CD8-positive, alpha-beta memory T cell (primary cell): ENCODE data around the gene CXCL16. TPM values are rescaled to one million over a fixed set of nuclear protein-coding genes. Genes with fewer than 3 reads are reported as not detected.

ENCODE experiments used
- CTCF ChIA-PET: fragments of 350-600 bp; sonication (Branson Sonifier 250); formaldehyde crosslinking; loops from one replicate; lab custom pipeline; 2021; ENCODE audit warnings: antibody characterized with exemption; lab: Charles Lee
- POLR2A ChIA-PET: fragments of 350-600 bp; sonication (Branson Sonifier 250); formaldehyde crosslinking; loops from one replicate; lab custom pipeline; 2021; ENCODE audit warnings: antibody characterized with exemption; lab: Charles Lee
- DNase-seq, 5 donors: peaks; one replicate each; pipeline versions ENCODE4 v3.0.0 to v3.0.0-alpha.2; 2020 to 2022; ENCODE audit warnings: mixed read lengths in 1 of 5
- H3K27ac ChIP-seq: one replicate; pipeline ENCODE4 v1.7.0; 2013; ENCODE audit warnings: low read depth, mild to moderate bottlenecking, low read length, moderate library complexity
- H3K27me3 ChIP-seq: 2 replicates; pipeline ENCODE4 v1.7.0; 2013; ENCODE audit warnings: low read length, mild to moderate bottlenecking; ENCODE audit not compliant: insufficient read depth, poor library complexity, severe bottlenecking
- H3K36me3 ChIP-seq: 2 replicates; pipeline ENCODE4 v1.7.0; 2013; ENCODE audit warnings: mild to moderate bottlenecking, low read length, moderate library complexity; ENCODE audit not compliant: insufficient read depth
- H3K4me1 ChIP-seq: 2 replicates; pipeline ENCODE4 v1.7.0; 2013; ENCODE audit warnings: mild to moderate bottlenecking, low read length, moderate library complexity; ENCODE audit not compliant: insufficient read depth
- H3K4me3 ChIP-seq: 2 replicates; pipeline ENCODE4 v1.7.0; 2013; ENCODE audit warnings: mild to moderate bottlenecking, low read length
- H3K9me3 ChIP-seq: 2 replicates; pipeline ENCODE4 v1.7.0; 2013; ENCODE audit warnings: mild to moderate bottlenecking, low read length
- H3K27ac Mint-ChIP-seq, 8 donors: one replicate each; pipeline ENCODE4 v1.8.0; 2020 to 2021; ENCODE audit warnings: mixed read lengths in 8 of 8, mild to moderate bottlenecking in 6 of 8, inconsistent platforms in 3 of 8, moderate library complexity in 3 of 8
- H3K27me3 Mint-ChIP-seq, 2 donors: one replicate each; pipeline ENCODE4 v1.8.0; 2020 to 2021; ENCODE audit warnings: mixed read lengths in 2 of 2, mild to moderate bottlenecking in 1 of 2, moderate library complexity in 1 of 2
- H3K36me3 Mint-ChIP-seq, 3 donors: one replicate each; pipeline ENCODE4 v1.8.0; 2020 to 2021; ENCODE audit warnings: mixed read lengths in 3 of 3, inconsistent platforms in 1 of 3, mild to moderate bottlenecking in 1 of 3
- H3K4me1 Mint-ChIP-seq, 3 donors: one replicate each; pipeline ENCODE4 v1.8.0; 2020 to 2021; ENCODE audit warnings: mixed read lengths in 3 of 3, inconsistent platforms in 1 of 3, mild to moderate bottlenecking in 1 of 3
- H3K4me3 Mint-ChIP-seq, 7 donors: one replicate each; pipeline ENCODE4 v1.8.0; 2020 to 2021; ENCODE audit warnings: mixed read lengths in 7 of 7, mild to moderate bottlenecking in 6 of 7, moderate library complexity in 4 of 7, inconsistent platforms in 2 of 7
- H3K9me3 Mint-ChIP-seq, 5 donors: one replicate each; pipeline ENCODE4 v1.8.0; 2020 to 2022; ENCODE audit warnings: mixed read lengths in 5 of 5, mild to moderate bottlenecking in 3 of 5, moderate library complexity in 2 of 5, inconsistent platforms in 1 of 5
- polyA plus RNA-seq: library from polyadenylated mRNA; unstranded; fragments of 300-500 nt; fragmentation: Illumina TruSeq; gene quantifications from one replicate; pipeline ENCODE4 v1.2.3, GENCODE V29; 2021
- total RNA-seq, 2 experiments: library from RNA; stranded (reverse); gene quantifications; one replicate each; pipeline ENCODE4 v1.2.3, GENCODE V29; 2021

The CXCL16 gene
- total and polyA plus RNA-seq, 3 experiments from 2014 or later, result 2.4 to 3.0 (median 2.8) TPM

- Histone ChIP-seq H3K27me3 (peaks cover 11% of the 10 kb centered on the region), H3K9me3 (no peaks in the 10 kb centered on the region), H3K36me3 (no peaks in the 10 kb centered on the region), H3K4me1 (peaks cover 18% of the 10 kb centered on the region), H3K4me3 (peak overlapping the region; percentile 9), H3K27ac (no peak overlapping the region)
- H3K27ac Mint-ChIP-seq, result peak overlapping the region in 4 of 8 donors; percentile 74 to 88 (median 84)
- H3K27me3 Mint-ChIP-seq, result peaks cover 14 to 20% of the 10 kb centered on the region in 2 donors
- H3K4me1 Mint-ChIP-seq, result peaks cover 14 to 20% (median 19%) of the 10 kb centered on the region in 3 donors
- no peaks in the 10 kb centered on the region for H3K9me3 Mint-ChIP-seq
- DNase-seq, result no peak
- peak overlapping the region; percentile 71 to 92 (median 86) for H3K4me3 Mint-ChIP-seq
- ChIA-PET POLR2A (no interaction called here), CTCF (no interaction called here)
- H3K36me3 Mint-ChIP-seq, result peaks cover 0 to 3% (median 1%) of the 10 kb centered on the region in 3 donors
Measured at GRCh38 chr17:4740584-4740983, 856 bp upstream of the CXCL16 start.

DNA sequence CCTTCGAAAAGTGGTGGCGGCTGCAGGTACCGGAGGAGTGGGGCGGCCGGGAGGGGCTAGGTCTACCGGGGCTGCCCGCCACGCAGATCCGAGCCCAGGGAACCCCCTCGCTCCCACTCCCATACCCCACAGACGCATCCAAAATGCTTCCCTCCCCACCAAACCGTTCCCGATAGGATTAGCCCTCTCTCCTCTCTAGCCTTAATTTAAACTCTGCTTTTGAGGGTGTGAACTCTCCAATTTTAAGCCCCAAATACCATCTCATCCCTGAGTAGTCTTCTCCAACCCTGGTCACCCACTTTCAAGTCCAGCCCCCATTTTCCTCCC, 260 bp upstream of the CXCL16 start:
- Mint-ChIP-seq H3K4me1 (peaks cover 14 to 19% (median 17%) of the 10 kb centered on the region in 3 donors), H3K36me3 (peaks cover 0 to 3% (median 1%) of the 10 kb centered on the region in 3 donors), H3K27me3 (peaks cover 14 to 15% of the 10 kb centered on the region in 2 donors), H3K4me3 (peak overlapping the region; percentile 71 to 92 (median 86)), H3K9me3 (no peaks in the 10 kb centered on the region), H3K27ac (peak overlapping the region in 6 of 8 donors; percentile 12 to 96 (median 84))
- Histone ChIP-seq H3K27me3 (peaks cover 11% of the 10 kb centered on the region), H3K36me3 (no peaks in the 10 kb centered on the region), H3K9me3 (no peaks in the 10 kb centered on the region), H3K4me3 (peak overlapping the region; percentile 9), H3K4me1 (peaks cover 18% of the 10 kb centered on the region), H3K27ac (no peak overlapping the region)
- no peak for DNase-seq
- ChIA-PET POLR2A (no interaction called here), CTCF (interaction anchor here (2.1 kb wide), 1 partner anchor 31 kb away, joined by 11 read pairs; the partner anchor contains the start of gene ARRB2)

DNA sequence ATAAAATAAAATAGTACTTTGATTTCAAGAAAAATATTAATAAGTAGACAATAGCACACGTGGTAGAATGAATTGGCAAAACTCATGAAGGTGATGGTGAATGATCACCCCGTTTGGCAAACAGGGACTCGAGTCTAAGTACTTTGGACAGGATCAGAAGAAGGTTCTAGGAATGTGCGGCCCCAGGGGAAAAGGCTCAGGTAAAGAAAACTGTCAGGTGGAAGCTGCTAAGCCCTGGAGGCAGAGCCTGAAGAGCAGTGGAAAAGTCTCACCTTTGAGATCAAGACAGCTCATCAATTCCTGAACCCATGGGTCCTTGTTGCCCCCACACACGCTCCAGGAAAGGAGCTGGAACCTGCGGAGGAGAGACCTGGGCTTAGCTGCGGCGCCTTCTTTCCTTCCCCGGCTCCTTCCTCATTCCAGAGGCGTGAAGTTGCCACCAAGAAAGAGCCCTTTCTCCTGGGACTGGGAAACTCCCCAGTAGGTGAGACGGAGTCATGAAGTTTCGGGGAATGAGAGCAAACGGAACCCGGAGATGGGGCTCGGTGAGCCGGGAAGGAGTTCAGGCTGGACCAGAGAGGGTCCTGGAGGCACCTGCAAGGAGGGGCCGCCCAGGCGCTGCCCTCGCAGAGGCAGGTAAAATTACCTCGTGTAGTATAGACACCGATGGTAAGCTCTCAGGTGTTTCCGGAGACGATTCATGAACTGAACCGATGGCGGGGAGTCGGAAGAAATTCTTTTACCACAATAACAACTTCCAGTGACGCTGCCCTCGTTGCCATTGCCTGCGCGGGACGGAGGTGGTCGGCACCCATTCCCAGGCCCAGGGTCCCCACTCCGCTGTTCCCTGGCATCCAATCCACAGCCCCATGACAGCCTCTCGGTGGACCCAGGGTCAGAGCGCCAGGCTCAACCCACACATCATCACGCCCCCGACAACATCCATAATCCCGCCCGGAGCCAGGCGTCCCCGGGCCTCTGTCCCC, 1.3 kb downstream of the CXCL16 start:
- Mint-ChIP-seq H3K27me3 (peaks cover 14% of the 10 kb centered on the region in 2 donors), H3K4me3 (peak overlapping the region; percentile 90 to 96 (median 94)), H3K9me3 (no peaks in the 10 kb centered on the region), H3K27ac (peak overlapping the region; percentile 36 to 95 (median 90)), H3K4me1 (peaks cover 17 to 21% (median 18%) of the 10 kb centered on the region in 3 donors), H3K36me3 (peaks cover 0 to 10% (median 1%) of the 10 kb centered on the region in 3 donors)
- Histone ChIP-seq H3K27ac (no peak overlapping the region), H3K27me3 (peaks cover 7% of the 10 kb centered on the region), H3K36me3 (no peaks in the 10 kb centered on the region), H3K4me1 (peaks cover 18% of the 10 kb centered on the region), H3K9me3 (no peaks in the 10 kb centered on the region), H3K4me3 (peak overlapping the region; percentile 75)
- ChIA-PET CTCF (interaction anchor here (0.8 to 2.1 kb wide), 6 partner anchors 10 to 161 kb away, joined by 3 to 11 read pairs (median 3); partner anchors contain the start of genes ARRB2, C17orf107 and GLTPD2), POLR2A (no interaction called here)
- peak in 3 of 5 donors; percentile 22 to 59 (median 54) for DNase-seq

DNA sequence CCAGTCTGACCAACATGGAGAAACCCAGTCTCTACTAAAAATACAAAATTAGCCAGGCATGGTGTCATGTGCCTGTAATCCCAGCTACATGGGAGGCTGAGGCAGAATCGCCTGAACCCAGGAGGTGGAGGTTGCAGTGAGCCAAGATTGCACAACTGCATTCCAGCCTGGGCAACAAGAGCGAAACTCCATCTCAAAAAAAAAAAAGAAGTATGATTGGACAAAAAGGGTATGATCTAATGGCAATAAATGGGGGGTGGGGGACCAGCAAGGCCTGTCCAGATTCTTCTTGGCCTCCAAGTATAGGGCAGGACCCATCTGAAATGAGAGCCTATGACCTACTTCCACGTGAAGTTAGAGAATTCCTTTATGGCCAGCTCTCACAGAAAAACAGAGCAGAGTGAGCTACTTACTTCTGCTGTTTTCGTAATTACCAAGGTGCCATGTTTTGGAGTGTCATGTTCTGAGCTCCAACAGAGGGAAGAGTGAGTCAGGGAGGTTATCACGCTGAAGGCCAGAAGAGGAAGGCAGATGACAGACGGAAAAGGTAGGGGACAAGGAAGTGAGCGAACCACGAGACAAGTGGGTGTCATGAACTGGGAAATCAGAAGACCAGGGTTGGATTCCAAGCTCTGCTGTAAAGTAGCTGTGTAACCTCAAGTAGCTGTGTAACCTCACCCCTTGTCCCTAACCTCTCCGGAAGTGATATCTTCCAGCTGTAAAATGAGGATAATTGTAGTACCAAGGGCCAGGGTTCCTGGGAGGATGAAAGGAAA, 3.7 kb downstream of the CXCL16 start:
- ChIA-PET POLR2A (interaction anchor here (0.8 kb wide), 1 partner anchor 54 kb away, joined by 3 read pairs; no protein-coding TSS in a partner anchor), CTCF (interaction anchor here (1.0 to 1.6 kb wide), 3 partner anchors 26 to 151 kb away, joined by 3 to 4 read pairs (median 3); partner anchors contain the start of gene ARRB2)
- peaks cover 18% of the 10 kb centered on the region for H3K4me1 ChIP-seq
- H3K27me3 ChIP-seq, result peaks cover 7% of the 10 kb centered on the region
- peak overlapping the region in 2 of 7 donors; percentile 27 to 66 for H3K4me3 Mint-ChIP-seq
- peaks cover 5 to 8% of the 10 kb centered on the region in 2 donors for H3K27me3 Mint-ChIP-seq
- H3K27ac ChIP-seq, result no peak overlapping the region
- no peaks in the 10 kb centered on the region for H3K36me3 ChIP-seq
- H3K4me1 Mint-ChIP-seq, result peaks cover 30 to 41% (median 33%) of the 10 kb centered on the region in 3 donors
- DNase-seq, result peak in 1 of 5 donors; percentile 22
- no peak overlapping the region for H3K4me3 ChIP-seq
- no peaks in the 10 kb centered on the region for H3K9me3 Mint-ChIP-seq
- H3K9me3 ChIP-seq, result no peaks in the 10 kb centered on the region
- H3K36me3 Mint-ChIP-seq, result peaks cover 0 to 22% (median 1%) of the 10 kb centered on the region in 3 donors
- peak overlapping the region in 1 of 8 donors; percentile 55 for H3K27ac Mint-ChIP-seq

GRCh38 chr17:4734857-4735475, 4.8 kb downstream of the CXCL16 start:
- no peak overlapping the region for H3K27ac ChIP-seq
- no peaks in the 10 kb centered on the region for H3K27me3 ChIP-seq
- Mint-ChIP-seq H3K4me1 (peaks cover 32 to 42% (median 36%) of the 10 kb centered on the region in 3 donors), H3K9me3 (no peaks in the 10 kb centered on the region), H3K27ac (peak overlapping the region in 1 of 8 donors; percentile 67), H3K4me3 (peak overlapping the region in 1 of 7 donors; percentile 75), H3K36me3 (peaks cover 0 to 23% (median 1%) of the 10 kb centered on the region in 3 donors), H3K27me3 (peaks cover 0 to 5% of the 10 kb centered on the region in 2 donors)
- peak in 1 of 5 donors; percentile 33 for DNase-seq
- H3K4me3 ChIP-seq, result no peak overlapping the region
- no peaks in the 10 kb centered on the region for H3K36me3 ChIP-seq
- H3K4me1 ChIP-seq, result peaks cover 13% of the 10 kb centered on the region
- ChIA-PET POLR2A (no interaction called here), CTCF (interaction anchor here (1.5 to 1.6 kb wide), 2 partner anchors 25 to 54 kb away, joined by 3 to 4 read pairs; partner anchors contain the start of genes ARRB2 and GLTPD2)
- H3K9me3 ChIP-seq, result no peaks in the 10 kb centered on the region

- DNase-seq, result no peak
- Mint-ChIP-seq H3K27me3 (peaks cover 0 to 1% of the 10 kb centered on the region in 2 donors), H3K9me3 (no peaks in the 10 kb centered on the region), H3K36me3 (peaks cover 0 to 20% (median 1%) of the 10 kb centered on the region in 3 donors), H3K27ac (peak overlapping the region in 2 of 8 donors; percentile 68 to 71), H3K4me1 (peaks cover 22 to 31% (median 27%) of the 10 kb centered on the region in 3 donors), H3K4me3 (peak overlapping the region in 4 of 7 donors; percentile 47 to 99 (median 80))
- H3K4me3 ChIP-seq, result no peak overlapping the region
- no peak overlapping the region for H3K27ac ChIP-seq
- H3K27me3 ChIP-seq, result no peaks in the 10 kb centered on the region
- H3K4me1 ChIP-seq, result peaks cover 1% of the 10 kb centered on the region
- H3K36me3 ChIP-seq, result no peaks in the 10 kb centered on the region
- POLR2A ChIA-PET, result interaction anchor here (0.6 kb wide), 1 partner anchor 50 kb away, joined by 11 read pairs; no protein-coding TSS in a partner anchor
- CTCF ChIA-PET, result interaction anchor here (1.0 to 2.3 kb wide), 4 partner anchors 23 to 149 kb away, joined by 3 to 20 read pairs (median 13); partner anchors contain the start of genes ARRB2 and GLTPD2
- H3K9me3 ChIP-seq, result no peaks in the 10 kb centered on the region
Measured at GRCh38 chr17:4733073-4733531, 6.6 kb downstream of the CXCL16 start.

GRCh38 chr17:4728124-4728523, 11.6 kb downstream of the CXCL16 start:
- H3K4me3 Mint-ChIP-seq, result peak overlapping the region in 1 of 7 donors; percentile 27
- no peaks in the 10 kb centered on the region for H3K27me3 Mint-ChIP-seq
- H3K9me3 Mint-ChIP-seq, result no peaks in the 10 kb centered on the region
- H3K27ac Mint-ChIP-seq, result no peak overlapping the region
- Histone ChIP-seq H3K27me3 (no peaks in the 10 kb centered on the region), H3K4me3 (no peak overlapping the region), H3K4me1 (no peaks in the 10 kb centered on the region), H3K36me3 (no peaks in the 10 kb centered on the region), H3K27ac (no peak overlapping the region), H3K9me3 (no peaks in the 10 kb centered on the region)
- peaks cover 21 to 24% (median 23%) of the 10 kb centered on the region in 3 donors for H3K4me1 Mint-ChIP-seq
- ChIA-PET POLR2A (no interaction called here), CTCF (no interaction called here)
- DNase-seq, result no peak
- H3K36me3 Mint-ChIP-seq, result peaks cover 0 to 11% (median 0%) of the 10 kb centered on the region in 3 donors
